HFFc6 (cell line): Measurements from ENCODE around the gene MFAP1. TPM values are rescaled to one million over a fixed set of nuclear protein-coding genes. Genes with fewer than 3 reads are reported as not detected.
"Not testable (repeated sequence)": the region's sequence is repeated elsewhere in the genome, so short reads cannot be mapped to it uniquely, and the experiment has no call there.

Source experiments
- DNase-seq: peaks from one replicate; pipeline ENCODE4 v3.0.0-alpha.2; 2018
- H3K27ac Mint-ChIP-seq: 2 replicates; pipeline ENCODE4 v1.8.0; 2020; ENCODE audit warnings: mild to moderate bottlenecking, mixed read lengths
- H3K27me3 Mint-ChIP-seq: 2 replicates; pipeline ENCODE4 v1.8.0; 2021; ENCODE audit warnings: mild to moderate bottlenecking, moderate library complexity, mixed read lengths; ENCODE audit not compliant: insufficient read depth
- H3K36me3 Mint-ChIP-seq: 2 replicates; pipeline ENCODE4 v1.8.0; 2021; ENCODE audit warnings: low read depth, mixed read lengths
- H3K4me1 Mint-ChIP-seq: 2 replicates; pipeline ENCODE4 v1.8.0; 2020; ENCODE audit warnings: low read depth, mixed read lengths
- H3K4me3 Mint-ChIP-seq: 2 replicates; pipeline ENCODE4 v1.8.0; 2020; ENCODE audit warnings: mild to moderate bottlenecking, moderate library complexity, mixed read lengths
- H3K9me3 Mint-ChIP-seq: 2 replicates; pipeline ENCODE4 v1.8.0; 2020; ENCODE audit warnings: mild to moderate bottlenecking, mixed read lengths
- total RNA-seq, 6 experiments: library from RNA; stranded (reverse); fragmentation: NEBNext Ultra II Directional; extraction: Animal tissue kit (Norgen Biotek cat#: 25700); gene quantifications; 2 replicates in 1 of 6; 3 replicates in 5 of 6; pipeline ENCODE4 v1.2.3, GENCODE V29; 2021
- TF ChIP-seq, protein P1 (sequence below): fragments of 200-600 bp; sonication (generic); IDR thresholded peaks from 2 replicates; pipeline ENCODE4 v1.5.0; 2021; ENCODE audit warnings: antibody characterized with exemption, mild to moderate bottlenecking

Gene MFAP1
- total RNA-seq, 6 experiments from 2014 or later = 25.3 to 30.4 (median 27.3) TPM

- Mint-ChIP-seq H3K9me3 (no peaks in the 10 kb centered on the region), H3K27me3 (no peaks in the 10 kb centered on the region), H3K36me3 (no peaks in the 10 kb centered on the region)
Observed at GRCh38 chr15:43867096-43867495, 42.6 kb upstream of the MFAP1 start.

GRCh38 chr15:43866636-43867035, 42.1 kb upstream of the MFAP1 start:
- not testable (repeated sequence) for H3K4me3 Mint-ChIP-seq, H3K36me3 Mint-ChIP-seq, H3K27me3 Mint-ChIP-seq, DNase-seq, H3K9me3 Mint-ChIP-seq, H3K27ac Mint-ChIP-seq, H3K4me1 Mint-ChIP-seq

More at GRCh38 chr15:43867096-43867495, 42.6 kb upstream of the MFAP1 start:
- no peak overlapping the region for H3K4me3 Mint-ChIP-seq
- no peak overlapping the region for H3K27ac Mint-ChIP-seq
- DNase-seq = no peak
- TF ChIP-seq, protein P1, sequence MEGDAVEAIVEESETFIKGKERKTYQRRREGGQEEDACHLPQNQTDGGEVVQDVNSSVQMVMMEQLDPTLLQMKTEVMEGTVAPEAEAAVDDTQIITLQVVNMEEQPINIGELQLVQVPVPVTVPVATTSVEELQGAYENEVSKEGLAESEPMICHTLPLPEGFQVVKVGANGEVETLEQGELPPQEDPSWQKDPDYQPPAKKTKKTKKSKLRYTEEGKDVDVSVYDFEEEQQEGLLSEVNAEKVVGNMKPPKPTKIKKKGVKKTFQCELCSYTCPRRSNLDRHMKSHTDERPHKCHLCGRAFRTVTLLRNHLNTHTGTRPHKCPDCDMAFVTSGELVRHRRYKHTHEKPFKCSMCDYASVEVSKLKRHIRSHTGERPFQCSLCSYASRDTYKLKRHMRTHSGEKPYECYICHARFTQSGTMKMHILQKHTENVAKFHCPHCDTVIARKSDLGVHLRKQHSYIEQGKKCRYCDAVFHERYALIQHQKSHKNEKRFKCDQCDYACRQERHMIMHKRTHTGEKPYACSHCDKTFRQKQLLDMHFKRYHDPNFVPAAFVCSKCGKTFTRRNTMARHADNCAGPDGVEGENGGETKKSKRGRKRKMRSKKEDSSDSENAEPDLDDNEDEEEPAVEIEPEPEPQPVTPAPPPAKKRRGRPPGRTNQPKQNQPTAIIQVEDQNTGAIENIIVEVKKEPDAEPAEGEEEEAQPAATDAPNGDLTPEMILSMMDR = no peak
- no peaks in the 10 kb centered on the region for H3K4me1 Mint-ChIP-seq

GRCh38 chr15:43859546-43859945, 35.1 kb upstream of the MFAP1 start:
- Mint-ChIP-seq H3K27ac (no peak overlapping the region), H3K9me3 (no peaks in the 10 kb centered on the region), H3K36me3 (no peaks in the 10 kb centered on the region; the same call in 1 of the 2 replicates), H3K4me1 (no peaks in the 10 kb centered on the region), H3K4me3 (no peak overlapping the region), H3K27me3 (no peaks in the 10 kb centered on the region)
- TF ChIP-seq, protein P1 = no peak
- no peak for DNase-seq

DNA sequence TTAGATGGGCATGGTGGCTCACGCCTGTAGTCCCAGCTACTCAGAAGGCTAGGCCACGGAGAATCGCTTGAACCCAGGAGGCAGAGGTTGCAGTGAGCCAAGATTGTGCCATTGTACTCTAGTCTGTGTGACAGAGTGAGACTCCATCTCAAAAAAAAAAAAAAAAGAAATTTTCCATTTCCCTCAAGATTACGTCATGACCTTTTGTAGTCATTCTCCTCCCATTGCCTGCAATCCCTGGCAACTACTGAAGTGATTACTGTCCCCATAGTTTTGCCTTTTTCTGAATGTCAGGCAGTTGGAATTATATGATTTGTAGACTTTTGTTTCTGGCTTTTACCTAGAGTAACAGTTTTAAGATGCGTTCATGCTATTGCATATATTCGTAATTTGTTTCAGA, 30.3 kb upstream of the MFAP1 start:
- H3K27me3 Mint-ChIP-seq = no peaks in the 10 kb centered on the region
- TF ChIP-seq, protein P1 = no peak
- H3K4me3 Mint-ChIP-seq = no peak overlapping the region
- no peaks in the 10 kb centered on the region for H3K9me3 Mint-ChIP-seq
- H3K36me3 Mint-ChIP-seq = peaks cover 8% of the 10 kb centered on the region; the same call in 1 of the 2 replicates
- H3K4me1 Mint-ChIP-seq = no peaks in the 10 kb centered on the region
- no peak for DNase-seq
- no peak overlapping the region for H3K27ac Mint-ChIP-seq

DNA sequence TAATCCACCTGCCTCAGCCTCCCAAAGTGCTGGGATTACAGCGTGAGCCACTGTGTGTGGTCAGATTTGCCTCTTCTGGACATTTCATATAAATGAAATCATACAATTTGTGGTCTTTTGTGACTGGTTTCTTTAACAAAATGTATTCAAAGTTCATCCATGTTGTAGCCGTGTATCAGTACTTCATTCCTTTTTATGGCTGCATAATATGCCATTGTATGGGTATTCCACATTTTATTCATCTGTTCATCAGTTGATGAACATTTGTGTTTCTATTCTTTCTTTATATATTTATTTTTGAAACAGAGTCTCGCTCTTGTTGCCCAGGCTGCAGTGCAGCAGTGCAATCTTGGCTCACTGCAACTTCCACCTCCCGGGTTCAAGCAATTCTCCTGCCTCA, 28.1 kb upstream of the MFAP1 start:
- Mint-ChIP-seq H3K36me3 (peaks cover 8% of the 10 kb centered on the region; the same call in 1 of the 2 replicates), H3K9me3 (no peaks in the 10 kb centered on the region), H3K27ac (no peak overlapping the region), H3K27me3 (no peaks in the 10 kb centered on the region), H3K4me3 (no peak overlapping the region), H3K4me1 (no peaks in the 10 kb centered on the region)
- TF ChIP-seq, protein P1 = no peak
- no peak for DNase-seq

GRCh38 chr15:43851251-43851650, 26.8 kb upstream of the MFAP1 start:
- TF ChIP-seq, protein P1 = no peak
- Mint-ChIP-seq H3K4me3 (no peak overlapping the region), H3K4me1 (no peaks in the 10 kb centered on the region), H3K27me3 (no peaks in the 10 kb centered on the region), H3K27ac (no peak overlapping the region), H3K9me3 (no peaks in the 10 kb centered on the region), H3K36me3 (peaks cover 8% of the 10 kb centered on the region; the same call in 1 of the 2 replicates)
- DNase-seq = no peak
